Measurements from ENCODE around the gene TMEM9. TPM values are rescaled to one million over a fixed set of nuclear protein-coding genes. Genes with fewer than 3 reads are reported as not detected.

Gene TMEM9
- polyA plus RNA-seq, 4 donors, result 153 to 159 (median 156) TPM

GRCh38 chr1:201111156-201111555, 43.1 kb downstream of the TMEM9 start:
- no peak for DNase-seq (ENCODE audit: low read depth in 4 of 4, low spot score in 2 of 4)

- DNase-seq (ENCODE audit: low read depth in 4 of 4, low spot score in 2 of 4), result no peak
Observed at GRCh38 chr1:201110616-201111015, 43.7 kb downstream of the TMEM9 start.

DNA sequence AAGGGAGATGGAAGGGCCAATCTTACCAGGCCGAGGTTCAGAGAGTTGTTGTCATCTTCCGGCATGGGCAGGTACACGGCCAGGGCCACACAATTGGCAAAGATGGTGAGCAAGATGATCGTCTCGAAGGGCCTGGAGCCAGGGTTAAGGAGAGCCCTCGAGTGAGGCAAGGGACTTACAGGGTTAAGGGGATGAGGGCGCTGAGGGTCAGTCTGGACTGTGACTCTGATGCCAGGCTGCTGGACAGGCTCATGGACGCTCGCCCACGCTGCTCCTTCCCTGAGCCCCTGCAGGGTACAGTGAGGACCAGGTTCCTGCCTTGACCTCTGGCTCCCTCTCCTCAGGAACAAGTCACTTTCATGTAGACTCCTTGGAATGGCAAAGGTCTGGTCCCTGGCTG, 44.1 kb downstream of the TMEM9 start:
- no peak for DNase-seq (ENCODE audit: low read depth in 4 of 4, low spot score in 2 of 4)

DNA sequence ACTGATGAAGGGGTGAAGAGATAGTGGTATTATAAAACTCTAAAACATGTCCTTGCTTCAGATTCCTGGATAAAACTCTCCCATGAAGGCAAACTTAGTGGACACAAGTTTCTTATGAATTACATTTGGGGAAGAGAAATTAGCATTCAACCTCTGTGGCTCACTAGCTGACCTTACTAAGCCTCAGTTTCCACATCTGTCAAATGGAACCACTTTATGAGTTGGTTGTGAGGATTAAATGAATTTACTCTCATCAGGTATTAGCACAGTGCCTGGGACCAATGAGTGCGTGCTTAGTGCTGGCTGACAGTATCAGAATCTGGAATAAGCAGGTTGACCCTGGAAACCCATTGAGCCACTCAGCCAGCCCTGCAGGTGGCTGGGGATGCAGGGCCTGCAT, 44.6 kb downstream of the TMEM9 start:
- no peak for DNase-seq (ENCODE audit: low read depth in 4 of 4, low spot score in 2 of 4)

- no peak for DNase-seq (ENCODE audit: low read depth in 4 of 4, low spot score in 2 of 4)
Observed at GRCh38 chr1:201108614-201109013, 45.7 kb downstream of the TMEM9 start.

- DNase-seq (ENCODE audit: low read depth in 4 of 4, low spot score in 2 of 4), result no peak
Observed at GRCh38 chr1:201105688-201106087, 48.6 kb downstream of the TMEM9 start.

DNA sequence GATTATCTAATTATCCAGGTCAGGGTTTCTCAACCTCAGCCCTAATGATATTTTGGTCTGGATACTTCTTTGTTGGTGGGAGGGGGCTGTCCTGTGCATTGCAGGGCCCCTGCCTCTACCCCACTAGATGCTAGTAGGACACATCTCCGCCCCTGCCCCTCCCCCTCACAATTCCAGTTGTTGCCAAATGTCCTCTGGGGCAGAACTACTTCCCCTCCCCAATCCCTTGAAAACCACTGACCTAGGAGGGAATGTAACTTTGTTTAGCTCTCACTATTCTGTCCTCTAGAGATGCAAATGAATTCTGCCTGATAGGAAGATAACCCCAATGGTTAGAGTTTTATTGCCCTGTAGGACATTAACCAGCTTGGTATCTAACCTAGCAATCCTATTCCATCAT, 50.1 kb downstream of the TMEM9 start:
- no peak for DNase-seq (ENCODE audit: low read depth in 4 of 4, low spot score in 2 of 4)

DNA sequence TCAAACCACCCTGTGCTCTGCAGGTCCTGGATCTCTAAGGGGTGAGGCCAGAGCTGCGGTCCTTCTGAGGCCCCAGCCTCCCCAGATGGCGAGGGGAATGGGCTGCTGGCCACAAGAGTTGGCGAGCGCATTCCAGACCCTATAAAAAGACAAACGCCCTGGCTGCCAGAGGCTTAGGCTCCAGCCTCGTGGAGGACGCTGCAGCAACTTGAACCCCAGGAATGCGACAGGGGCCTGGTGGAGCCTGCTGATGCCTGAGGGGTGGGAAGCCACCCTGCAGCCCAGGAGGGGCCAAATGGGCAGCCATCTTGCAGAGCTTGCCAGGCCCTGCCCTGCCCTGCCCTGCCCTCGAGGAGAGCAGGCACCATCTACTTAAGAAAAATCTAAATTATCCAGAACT, 50.6 kb downstream of the TMEM9 start:
- DNase-seq (ENCODE audit: low read depth in 4 of 4, low spot score in 2 of 4), result no peak

DNA sequence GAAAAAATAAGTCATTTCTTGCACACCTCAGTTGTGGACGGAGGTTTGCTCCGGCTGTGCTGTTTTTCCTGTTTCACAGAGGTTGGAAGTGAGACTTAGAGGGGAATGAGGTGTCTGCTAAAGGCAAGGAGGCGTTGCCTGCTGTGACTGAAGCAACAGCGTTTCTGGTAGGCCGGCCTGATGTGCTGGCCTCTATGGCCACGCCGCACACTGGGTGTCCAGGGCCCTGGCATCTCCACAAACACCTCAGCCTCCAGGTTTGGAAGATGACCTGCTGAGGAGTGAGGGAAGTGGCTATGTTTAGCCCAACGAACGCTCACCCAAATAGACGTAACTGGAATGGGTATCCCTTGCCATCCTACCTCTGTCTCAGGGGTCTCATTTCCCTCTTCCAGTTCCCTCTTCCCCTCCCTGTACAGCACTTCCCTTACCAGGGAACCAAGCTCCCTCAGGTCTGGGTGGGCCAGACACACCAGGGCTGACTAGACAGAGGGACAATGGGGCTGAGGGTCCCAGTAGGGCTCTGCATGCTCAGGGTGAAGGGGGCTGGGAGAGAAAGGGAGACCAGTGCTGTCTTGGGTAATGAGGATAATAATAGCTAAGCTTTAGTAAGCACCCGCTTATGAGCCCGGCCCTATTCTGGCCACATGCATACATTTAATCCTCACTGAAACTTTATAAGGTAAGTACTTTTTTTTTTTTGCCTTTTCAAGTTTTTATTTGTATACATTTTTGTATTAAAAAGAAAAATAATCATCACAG, 53.9 kb downstream of the TMEM9 start:
- no peak for DNase-seq (ENCODE audit: low read depth in 4 of 4, low spot score in 2 of 4)

GRCh38 chr1:201098992-201099677, 55.1 kb downstream of the TMEM9 start:
- no peak for DNase-seq (ENCODE audit: low read depth in 4 of 4, low spot score in 2 of 4)

- no peak for DNase-seq (ENCODE audit: low read depth in 4 of 4, low spot score in 2 of 4)
Observed at GRCh38 chr1:201096977-201097856, 57.1 kb downstream of the TMEM9 start.

- DNase-seq (ENCODE audit: low read depth in 4 of 4, low spot score in 2 of 4), result no peak
Observed at GRCh38 chr1:201096041-201096461, 58.2 kb downstream of the TMEM9 start.

DNA sequence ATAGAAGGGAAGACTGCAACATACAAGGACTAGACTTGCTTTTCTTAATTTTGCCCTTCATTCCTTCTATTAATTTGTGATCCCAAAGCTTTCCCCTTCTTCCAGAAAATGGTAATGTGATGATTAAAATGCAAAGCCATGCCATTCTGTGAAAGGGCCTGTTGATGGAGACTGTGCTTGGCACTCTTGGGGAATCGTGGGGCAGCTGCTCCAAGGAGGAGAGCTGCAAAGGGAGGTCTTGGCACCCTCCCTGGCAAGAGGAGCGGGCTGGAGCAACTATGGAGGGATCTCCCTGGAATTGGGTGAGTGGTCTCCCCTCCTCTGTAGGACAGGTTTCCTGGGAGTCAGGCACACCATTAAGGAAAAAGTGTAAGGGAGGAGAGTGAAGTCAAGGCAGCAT, 58.7 kb downstream of the TMEM9 start:
- DNase-seq (ENCODE audit: low read depth in 4 of 4, low spot score in 2 of 4), result no peak

- DNase-seq (ENCODE audit: low read depth in 4 of 4, low spot score in 2 of 4), result no peak
Observed at GRCh38 chr1:201094832-201095231, 59.4 kb downstream of the TMEM9 start.

GRCh38 chr1:201093962-201094361, 60.3 kb downstream of the TMEM9 start:
- no peak for DNase-seq (ENCODE audit: low read depth in 4 of 4, low spot score in 2 of 4)

- DNase-seq (ENCODE audit: low read depth in 4 of 4, low spot score in 2 of 4), result no peak
Observed at GRCh38 chr1:201093561-201093960, 60.7 kb downstream of the TMEM9 start.

GRCh38 chr1:201092738-201093137, 61.5 kb downstream of the TMEM9 start:
- DNase-seq (ENCODE audit: low read depth in 4 of 4, low spot score in 2 of 4), result no peak

GRCh38 chr1:201091256-201091655, 63.0 kb downstream of the TMEM9 start:
- DNase-seq (ENCODE audit: low read depth in 4 of 4, low spot score in 2 of 4), result no peak

- no peak for DNase-seq (ENCODE audit: low read depth in 4 of 4, low spot score in 2 of 4)
Observed at GRCh38 chr1:201090541-201090940, 63.7 kb downstream of the TMEM9 start.

GRCh38 chr1:201089596-201089995, 64.7 kb downstream of the TMEM9 start:
- no peak for DNase-seq (ENCODE audit: low read depth in 4 of 4, low spot score in 2 of 4)

- DNase-seq (ENCODE audit: low read depth in 4 of 4, low spot score in 2 of 4), result no peak
Observed at GRCh38 chr1:201088901-201089525, 65.3 kb downstream of the TMEM9 start.

Measured in left renal cortex interstitium (tissue), 4 donors.